ENCODE measurements around the gene KIF3C. TPM values are rescaled to one million over a fixed set of nuclear protein-coding genes. Genes with fewer than 3 reads are reported as not detected.
"Not testable (repeated sequence)": the region's sequence is repeated elsewhere in the genome, so short reads cannot be mapped to it uniquely, and the experiment has no call there.

The KIF3C gene
- total RNA-seq, 4 donors from 2014 or later = 9.9 to 13.8 (median 11.7) TPM

DNA sequence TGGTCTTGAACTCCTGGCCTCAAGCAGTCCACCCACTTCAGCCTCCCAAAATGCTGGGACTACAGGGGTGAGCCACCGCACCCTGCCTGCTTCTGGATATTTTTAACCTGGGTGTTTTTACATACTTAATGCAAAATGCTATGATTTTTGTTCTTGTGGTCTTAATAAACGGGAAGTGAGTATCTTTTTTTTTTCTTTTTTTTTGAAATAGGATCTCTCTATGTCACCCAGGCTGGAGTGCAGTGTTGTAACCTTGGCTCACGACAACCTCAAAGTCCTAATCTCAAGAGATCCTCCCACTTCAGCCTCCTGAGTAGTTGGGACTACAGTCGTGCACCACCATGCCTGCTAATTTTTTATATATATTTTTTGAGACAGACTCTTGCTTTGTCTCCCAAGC lies 84.8 kb downstream of the KIF3C start:
- no peak for DNase-seq
- 68 to 76% methylated on average over 4 of the region's 4 CpGs for whole genome bisulfite sequencing, 2 donors
- H3K4me1 ChIP-seq = no peaks in the 10 kb centered on the region
- H3K4me3 ChIP-seq (replicated peaks in 1 of 3) = no peak overlapping the region
- H3K27me3 ChIP-seq = no peaks in the 10 kb centered on the region
- intact Hi-C loops (cut with DNase I) = no loop called here
- H3K27ac ChIP-seq = no peak overlapping the region
- no peak for TF ChIP-seq POLR2A (IDR thresholded peaks at IDR 0.05)
- H3K9me3 ChIP-seq = no peaks in the 10 kb centered on the region
- H3K36me3 ChIP-seq = no peaks in the 10 kb centered on the region

DNA sequence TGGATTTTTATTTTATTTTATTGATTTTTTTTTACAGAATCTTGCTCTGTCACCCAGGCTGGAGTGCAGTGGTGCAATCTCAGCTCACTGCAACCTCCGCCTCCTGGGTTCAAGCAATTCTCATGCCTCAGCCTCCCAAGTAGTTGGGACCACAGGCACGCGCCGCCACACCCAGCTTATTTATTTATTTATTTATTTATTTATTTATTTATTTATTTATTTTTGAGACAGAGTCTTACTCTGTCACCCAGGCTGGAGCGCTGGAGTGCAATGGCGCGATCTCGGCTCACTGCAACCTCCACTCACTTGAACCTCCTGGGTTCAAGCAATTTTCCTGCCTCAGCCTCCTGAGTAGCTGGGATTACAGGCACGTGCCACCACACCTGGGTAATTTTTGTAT lies 86.0 kb downstream of the KIF3C start:
- H3K27me3 ChIP-seq; H3K4me3 ChIP-seq (replicated peaks in 1 of 3); DNase-seq; H3K9me3 ChIP-seq; H3K36me3 ChIP-seq; intact Hi-C loops (cut with DNase I); H3K27ac ChIP-seq; H3K4me1 ChIP-seq: not testable (repeated sequence)
- WGBS, 2 donors = 71 to 86% methylated on average over 9 of the region's 9 CpGs

DNA sequence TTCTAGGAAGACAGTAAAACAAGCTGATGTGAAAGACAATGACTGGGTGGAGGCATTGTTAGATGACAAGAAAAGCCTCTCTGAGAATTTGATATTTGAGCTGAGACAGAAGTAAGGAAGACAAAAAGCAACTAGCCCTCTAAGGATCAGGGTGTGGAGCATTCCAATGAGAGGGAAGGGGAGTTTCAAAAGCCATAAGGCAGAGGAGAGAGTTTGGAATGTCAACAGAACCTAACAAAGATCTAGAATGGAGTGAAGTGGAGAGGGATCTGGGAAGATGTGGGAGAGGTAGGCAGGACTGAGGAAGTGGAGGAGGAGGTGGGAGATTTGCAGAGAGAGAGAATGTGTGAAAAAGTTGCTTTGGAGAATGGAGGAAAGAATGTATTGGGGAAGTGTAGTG lies 86.7 kb downstream of the KIF3C start:
- TF ChIP-seq, protein P1, sequence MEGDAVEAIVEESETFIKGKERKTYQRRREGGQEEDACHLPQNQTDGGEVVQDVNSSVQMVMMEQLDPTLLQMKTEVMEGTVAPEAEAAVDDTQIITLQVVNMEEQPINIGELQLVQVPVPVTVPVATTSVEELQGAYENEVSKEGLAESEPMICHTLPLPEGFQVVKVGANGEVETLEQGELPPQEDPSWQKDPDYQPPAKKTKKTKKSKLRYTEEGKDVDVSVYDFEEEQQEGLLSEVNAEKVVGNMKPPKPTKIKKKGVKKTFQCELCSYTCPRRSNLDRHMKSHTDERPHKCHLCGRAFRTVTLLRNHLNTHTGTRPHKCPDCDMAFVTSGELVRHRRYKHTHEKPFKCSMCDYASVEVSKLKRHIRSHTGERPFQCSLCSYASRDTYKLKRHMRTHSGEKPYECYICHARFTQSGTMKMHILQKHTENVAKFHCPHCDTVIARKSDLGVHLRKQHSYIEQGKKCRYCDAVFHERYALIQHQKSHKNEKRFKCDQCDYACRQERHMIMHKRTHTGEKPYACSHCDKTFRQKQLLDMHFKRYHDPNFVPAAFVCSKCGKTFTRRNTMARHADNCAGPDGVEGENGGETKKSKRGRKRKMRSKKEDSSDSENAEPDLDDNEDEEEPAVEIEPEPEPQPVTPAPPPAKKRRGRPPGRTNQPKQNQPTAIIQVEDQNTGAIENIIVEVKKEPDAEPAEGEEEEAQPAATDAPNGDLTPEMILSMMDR (IDR thresholded peaks at IDR 0.05) = no peak
- TF ChIP-seq POLR2A (IDR thresholded peaks at IDR 0.05) = no peak
- Histone ChIP-seq H3K4me3 (replicated peaks in 1 of 3) (no peak overlapping the region), H3K27me3 (no peaks in the 10 kb centered on the region), H3K9me3 (no peaks in the 10 kb centered on the region), H3K4me1 (no peaks in the 10 kb centered on the region), H3K27ac (no peak overlapping the region), H3K36me3 (no peaks in the 10 kb centered on the region)
- no peak for DNase-seq
- intact Hi-C loops (cut with DNase I) = no loop called here

DNA sequence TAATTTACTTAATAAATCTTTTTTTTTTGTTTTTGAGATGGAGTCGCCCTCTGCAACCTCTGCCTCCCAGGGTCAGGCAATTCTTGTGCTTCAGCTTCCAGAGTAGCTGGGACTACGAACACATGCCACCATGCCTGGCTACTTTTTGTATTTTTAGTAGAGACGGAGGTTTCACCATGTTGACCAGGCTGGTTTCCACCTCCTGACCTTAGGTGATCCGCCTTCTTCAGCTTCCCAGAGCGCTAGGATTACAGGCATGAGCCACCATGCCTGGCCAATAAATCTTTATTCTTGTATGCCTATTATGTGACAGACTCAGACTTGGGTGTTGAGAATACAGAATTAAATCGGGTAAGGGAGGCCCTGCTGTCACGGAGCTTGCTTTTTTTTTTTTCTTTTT lies 87.3 kb downstream of the KIF3C start:
- Histone ChIP-seq H3K9me3 (no peaks in the 10 kb centered on the region), H3K27ac (no peak overlapping the region), H3K4me3 (replicated peaks in 1 of 3) (no peak overlapping the region), H3K4me1 (no peaks in the 10 kb centered on the region), H3K36me3 (no peaks in the 10 kb centered on the region), H3K27me3 (no peaks in the 10 kb centered on the region)
- intact Hi-C loops (cut with DNase I) = no loop called here
- 83 to 85% methylated on average over 7 of the region's 7 CpGs for WGBS, 2 donors
- no peak for DNase-seq
- TF ChIP-seq, protein P1 (IDR thresholded peaks at IDR 0.05) = no peak
- no peak for TF ChIP-seq POLR2A (IDR thresholded peaks at IDR 0.05)

DNA sequence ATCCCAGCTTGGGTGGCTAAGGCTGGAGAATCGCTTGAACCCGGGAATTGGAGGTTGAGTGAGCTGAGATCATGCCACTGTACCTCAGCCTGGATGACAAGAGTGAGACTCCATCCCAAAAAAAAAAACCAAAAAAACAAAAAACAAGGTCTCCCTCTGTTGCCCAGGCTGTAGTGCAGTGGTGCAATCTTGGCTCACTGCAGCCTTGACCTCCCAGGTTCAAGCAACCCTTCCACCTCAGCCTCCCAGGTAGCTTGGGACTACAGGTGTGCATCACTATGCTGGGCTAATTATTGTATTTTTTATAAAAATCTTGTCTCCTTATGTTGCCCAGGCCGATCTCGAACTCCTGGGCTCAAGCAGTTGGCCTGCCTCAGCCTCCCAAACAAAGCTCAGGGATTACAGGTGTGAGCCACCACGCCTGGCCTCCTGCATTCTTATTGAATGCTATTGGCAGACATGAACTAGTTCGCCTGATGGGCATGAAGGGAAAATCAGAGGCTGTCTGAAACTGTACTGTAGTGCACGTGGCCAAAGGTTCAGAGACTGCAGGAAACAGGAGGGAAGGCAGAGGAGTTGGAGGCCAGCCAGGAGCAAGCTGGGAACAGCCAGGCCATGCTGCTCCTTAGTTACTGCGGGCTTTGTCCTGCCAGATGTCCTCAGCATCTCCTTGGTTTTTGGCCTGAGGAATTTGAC lies 88.0 kb downstream of the KIF3C start:
- DNase-seq = peak; percentile 4 to 10
- H3K4me3 ChIP-seq (replicated peaks in 1 of 3) = no peak overlapping the region
- WGBS, 2 donors = 77% methylated on average over 8 of the region's 8 CpGs
- no peaks in the 10 kb centered on the region for H3K9me3 ChIP-seq
- H3K27me3 ChIP-seq = no peaks in the 10 kb centered on the region
- TF ChIP-seq POLR2A (IDR thresholded peaks at IDR 0.05) = no peak
- TF ChIP-seq, protein P1 (IDR thresholded peaks at IDR 0.05) = no peak
- no peak overlapping the region for H3K27ac ChIP-seq
- intact Hi-C loops (cut with DNase I) = no loop called here
- H3K36me3 ChIP-seq = no peaks in the 10 kb centered on the region
- no peaks in the 10 kb centered on the region for H3K4me1 ChIP-seq

DNA sequence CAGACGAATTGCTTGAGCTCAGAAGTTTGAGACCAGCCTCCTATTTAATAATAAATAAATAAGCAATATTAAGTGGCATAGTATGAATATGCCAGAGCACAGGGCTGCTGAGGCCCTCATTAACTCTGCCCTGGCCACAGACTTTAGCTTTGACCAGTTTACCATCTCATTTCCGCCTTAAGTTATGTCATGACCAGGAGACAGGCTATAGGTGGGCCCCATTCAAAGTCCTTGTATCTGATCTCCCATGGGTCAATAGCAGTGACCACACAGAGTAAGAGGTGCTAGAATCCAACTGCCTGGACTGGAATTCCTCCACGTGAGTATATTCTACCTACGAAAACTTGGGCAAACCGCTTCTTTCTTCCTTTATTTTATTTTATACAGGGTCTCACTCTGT lies 90.6 kb downstream of the KIF3C start:
- Histone ChIP-seq H3K36me3 (no peaks in the 10 kb centered on the region), H3K9me3 (no peaks in the 10 kb centered on the region), H3K27me3 (no peaks in the 10 kb centered on the region), H3K4me1 (no peaks in the 10 kb centered on the region), H3K4me3 (replicated peaks in 1 of 3) (no peak overlapping the region), H3K27ac (no peak overlapping the region)
- no peak for DNase-seq
- TF ChIP-seq POLR2A (IDR thresholded peaks at IDR 0.05) = no peak
- TF ChIP-seq, protein P1 (IDR thresholded peaks at IDR 0.05) = no peak
- intact Hi-C loops (cut with DNase I) = no loop called here
- 85 to 86% methylated on average over 5 of the region's 5 CpGs for WGBS, 2 donors

All from thyroid gland (tissue), 4 donors.